NCI-H345 treated with DMSO at 0.1 percent for 48 hours (cell line): ENCODE results near the gene SLC26A6.
A peak's percentile ranks its signal among the peaks of the same experiment; 100 is the strongest.

Source experiments
- DNase-seq: peaks from one replicate; lab custom pipeline; 2025; ENCODE audit not compliant: unreplicated experiment; lab: John Stamatoyannopoulos, UW

Gene SLC26A6

DNA sequence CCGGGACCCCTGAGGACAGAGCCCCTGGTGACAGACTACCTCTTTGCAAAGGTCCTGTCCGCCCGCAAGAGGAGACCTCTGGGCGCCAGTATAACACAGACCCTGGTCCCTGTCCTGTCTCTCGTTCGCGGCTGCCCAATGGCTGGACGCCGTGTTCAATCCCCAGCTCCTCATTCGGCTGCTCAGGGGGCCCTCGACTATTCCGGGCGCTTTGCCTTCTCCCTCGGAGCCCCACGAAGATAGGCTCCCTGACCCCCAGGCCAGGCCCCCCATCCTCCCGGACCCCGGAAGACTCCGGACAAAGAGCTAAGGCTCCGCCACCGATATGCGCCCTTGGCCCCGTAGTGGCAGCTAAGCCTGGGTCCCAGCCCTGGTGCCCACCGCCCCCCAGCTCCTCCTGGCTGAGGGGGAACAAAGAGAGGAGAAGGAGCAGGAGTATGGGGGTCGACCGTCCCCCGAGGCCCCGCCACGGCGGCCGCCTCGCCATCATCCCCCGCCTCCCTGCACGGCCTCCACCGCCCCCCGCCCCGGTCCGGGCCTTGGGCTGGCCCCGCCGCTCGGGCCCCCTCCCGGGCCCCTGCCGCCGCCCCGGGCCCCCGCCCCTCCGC lies 27.0 kb upstream of the SLC26A6 start:
- DNase-seq, result no peak

DNA sequence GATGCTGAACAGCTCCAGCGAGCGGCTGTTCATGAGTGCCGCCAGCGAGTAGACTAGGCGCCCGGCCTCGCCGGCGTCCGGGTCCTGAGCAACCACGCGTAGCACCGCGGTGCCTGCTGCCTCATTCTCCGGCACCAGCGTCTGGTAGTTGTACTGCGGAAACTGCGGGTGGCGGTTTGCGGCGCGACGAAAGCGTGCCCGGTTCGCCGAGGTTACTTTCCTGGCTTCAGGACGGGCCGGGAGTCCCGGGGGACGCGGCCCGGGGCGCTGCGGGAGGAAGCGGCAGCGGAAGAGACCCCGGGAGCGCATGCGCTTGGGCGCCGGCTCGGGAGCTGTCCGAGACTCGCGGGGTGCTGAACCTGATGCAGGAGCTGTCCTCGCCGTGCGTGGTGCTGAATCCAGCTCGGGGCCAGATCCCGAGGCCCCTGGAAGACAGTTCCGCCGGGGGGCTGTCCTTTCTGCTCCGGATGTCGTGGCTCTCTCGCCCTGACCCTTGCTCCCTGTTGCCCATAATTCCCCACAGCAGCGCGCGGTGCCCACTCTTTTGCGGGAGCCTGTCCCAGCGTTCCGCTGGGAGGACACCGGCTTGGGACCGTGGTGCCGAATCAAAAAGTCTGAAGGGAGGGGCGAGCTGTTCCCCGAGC lies 26.4 kb upstream of the SLC26A6 start:
- no peak for DNase-seq

DNA sequence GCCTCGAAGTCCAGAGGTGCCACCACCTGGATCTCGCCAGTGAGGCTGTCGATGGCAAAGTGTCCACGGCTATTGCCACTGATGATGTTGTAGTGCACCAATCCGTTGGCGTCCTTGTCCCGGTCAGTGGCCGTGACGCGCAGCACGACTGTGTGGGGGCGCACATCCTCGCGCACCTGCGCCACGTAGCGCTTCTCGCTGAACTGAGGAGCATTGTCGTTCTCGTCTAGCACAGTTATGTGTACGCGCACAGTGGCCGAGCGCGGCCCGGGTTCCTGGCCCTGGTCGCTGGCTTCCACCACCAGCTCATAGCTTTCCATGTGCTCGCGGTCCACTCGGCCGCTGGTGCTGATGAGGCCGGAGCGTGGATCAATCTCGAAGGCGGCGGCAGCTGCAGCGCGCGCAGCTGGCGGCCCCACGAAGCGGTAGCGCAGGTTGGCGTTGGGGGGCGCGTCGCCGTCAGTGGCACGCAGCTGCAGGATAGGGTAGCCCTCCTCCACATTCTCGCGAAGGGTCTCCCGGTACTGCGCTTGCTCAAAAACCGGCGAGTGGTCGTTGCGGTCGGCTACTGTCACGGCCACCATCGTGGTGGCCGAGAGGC lies 25.6 kb upstream of the SLC26A6 start:
- DNase-seq, result no peak

DNA sequence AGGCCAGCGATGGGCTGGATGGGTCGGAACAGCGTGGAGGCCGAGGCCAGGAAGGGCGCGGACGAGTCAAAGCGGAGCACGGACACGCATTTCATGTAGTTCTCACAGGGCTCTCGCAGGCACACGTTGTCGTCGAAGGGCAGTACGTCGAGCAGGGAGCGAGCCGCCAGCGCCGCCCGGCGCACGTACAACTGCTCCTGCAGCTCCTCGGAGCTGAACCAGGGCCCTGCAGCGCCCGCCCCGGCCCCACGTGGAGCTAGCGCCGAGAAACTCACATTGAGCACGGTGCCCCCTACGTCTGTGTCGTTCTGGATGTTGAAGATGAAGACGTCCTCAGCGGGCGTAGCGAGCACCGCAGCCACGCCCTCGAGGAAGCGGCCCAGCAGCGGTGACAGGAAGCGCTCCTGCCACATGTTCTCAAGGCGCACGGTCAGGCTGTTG lies 21.6 kb upstream of the SLC26A6 start:
- no peak for DNase-seq

DNA sequence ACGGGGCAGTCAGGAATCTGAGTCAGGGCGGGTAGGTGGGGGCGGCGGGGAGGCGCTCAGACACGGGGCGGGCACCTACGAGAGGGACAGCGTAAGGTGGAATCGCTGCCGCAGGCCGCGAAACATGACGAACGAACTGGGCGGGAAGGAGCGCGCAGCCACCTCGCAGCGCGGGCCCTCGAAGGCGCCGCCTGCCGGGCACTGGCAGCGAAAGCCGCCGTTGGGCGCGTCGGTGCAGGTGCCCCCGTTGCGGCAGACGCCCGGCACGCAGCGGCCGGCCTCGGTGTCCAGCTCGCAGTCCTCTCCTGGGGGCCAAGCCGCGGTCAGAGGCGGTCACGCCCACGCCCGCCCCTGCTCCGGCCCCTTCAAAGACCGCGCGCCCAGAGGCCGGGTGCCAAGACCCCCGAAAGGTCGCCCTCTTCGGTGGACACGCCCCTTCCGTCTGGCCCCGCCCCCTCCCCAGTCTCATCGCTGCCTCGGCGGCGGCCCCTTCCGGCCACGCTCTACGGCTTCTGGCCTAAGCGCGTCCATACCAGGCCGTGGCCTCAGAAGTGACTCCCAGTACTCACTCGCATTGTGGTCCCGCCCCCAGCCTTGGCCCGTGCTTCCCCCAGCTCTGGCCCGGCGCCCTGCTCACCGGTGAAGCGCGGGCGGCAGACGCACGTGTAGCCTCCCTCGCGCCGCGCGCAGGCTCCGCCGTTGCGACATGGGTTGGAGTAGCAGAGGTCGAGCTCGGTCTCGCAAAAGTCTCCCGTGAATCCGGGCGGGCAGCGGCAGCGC lies 21.0 kb upstream of the SLC26A6 start:
- DNase-seq, result no peak

DNA sequence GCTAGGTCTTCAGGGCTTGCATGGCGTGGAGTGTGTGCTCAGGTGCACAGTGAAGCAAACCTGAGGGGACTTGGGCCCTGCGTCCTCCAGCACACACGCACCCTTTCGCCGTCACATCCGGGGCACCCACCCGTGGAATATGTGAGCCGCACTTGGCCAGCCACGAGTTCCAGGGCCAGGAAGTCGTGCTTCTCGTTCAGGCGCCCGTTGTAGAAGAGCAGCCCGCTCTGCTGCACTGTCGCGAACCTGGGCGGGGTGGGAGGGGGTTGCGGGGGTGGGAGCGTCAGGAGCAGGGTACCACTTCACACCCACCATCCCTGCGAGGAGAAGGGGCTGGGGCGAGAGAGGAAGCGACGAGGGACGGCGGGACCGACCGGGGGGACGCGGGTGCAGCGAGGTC lies 20.3 kb upstream of the SLC26A6 start:
- DNase-seq, result no peak

DNA sequence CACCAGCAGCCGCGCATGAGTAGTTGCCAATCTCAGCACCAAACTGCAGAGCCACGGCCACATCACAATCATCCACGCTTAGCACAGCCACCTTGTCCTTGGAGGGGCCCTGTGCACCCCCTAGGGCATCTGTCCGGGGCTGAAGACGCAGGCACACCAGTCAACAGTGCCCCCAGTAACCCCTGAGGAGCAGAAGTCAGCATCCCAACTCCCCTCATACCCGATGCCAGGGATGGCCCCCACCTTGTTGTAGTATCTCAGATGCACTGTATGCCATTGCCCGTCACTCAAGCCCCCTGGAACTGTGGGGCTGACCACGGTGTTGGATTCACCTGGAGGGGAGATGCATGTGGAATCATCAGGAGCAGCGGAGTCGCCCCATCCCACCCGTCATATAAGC lies 19.8 kb upstream of the SLC26A6 start:
- no peak for DNase-seq

DNA sequence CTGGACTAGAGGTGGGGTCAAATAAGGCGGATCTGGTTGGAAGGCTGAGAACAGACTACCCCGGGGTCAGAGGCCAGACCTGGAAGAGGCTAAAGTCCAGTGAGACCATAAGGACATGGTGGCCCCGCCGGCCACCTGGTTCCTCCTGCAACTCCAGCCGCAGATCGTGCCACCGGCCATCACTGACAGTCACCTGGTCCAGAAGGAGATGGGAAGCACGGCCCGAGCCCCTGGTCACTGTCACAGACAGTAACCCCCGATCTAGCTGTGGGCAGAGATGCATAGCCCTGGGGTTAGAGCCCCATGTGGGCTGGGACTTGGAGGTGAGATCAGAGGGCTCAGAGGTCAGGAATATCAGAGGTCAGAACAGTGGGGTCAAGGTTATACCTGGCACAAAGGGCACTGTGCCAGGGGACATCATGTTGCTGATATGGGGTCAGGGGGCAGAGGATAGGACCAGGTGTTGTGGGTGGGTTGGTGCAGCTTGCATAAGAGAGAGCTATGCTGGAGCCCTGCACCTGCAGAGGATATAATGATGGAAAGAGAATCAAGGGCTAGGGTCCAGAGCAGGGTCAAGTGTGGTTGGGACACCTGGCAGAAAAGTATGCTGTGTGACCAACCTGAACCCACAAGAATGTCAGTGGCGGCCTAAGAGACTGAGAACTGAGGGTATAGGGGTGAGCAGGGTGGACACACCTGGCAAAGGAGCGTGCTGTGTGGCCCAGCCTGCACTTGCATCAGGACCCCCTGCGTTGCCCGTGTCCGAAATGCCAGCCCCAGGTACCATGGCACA lies 17.9 kb upstream of the SLC26A6 start:
- DNase-seq, result no peak

DNA sequence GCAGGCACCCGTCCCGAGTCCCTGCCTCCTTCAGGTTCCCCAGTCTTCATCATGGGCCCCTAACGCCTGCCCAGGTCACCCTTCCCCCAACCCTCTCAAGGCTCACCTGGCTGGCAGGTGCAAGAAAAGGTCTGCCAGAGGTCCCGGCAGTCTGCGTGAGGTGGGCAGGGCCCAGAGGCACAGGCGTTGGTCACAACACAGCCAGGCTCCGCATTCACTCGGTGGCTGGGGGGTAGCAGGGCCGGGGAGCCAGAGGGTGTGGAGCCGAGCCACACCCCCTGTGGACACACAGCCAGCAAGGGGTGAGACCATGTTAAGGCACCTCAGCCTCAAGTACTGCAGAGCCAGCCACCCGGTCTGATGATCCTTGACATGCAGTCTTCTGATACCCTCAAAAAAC lies 16.5 kb upstream of the SLC26A6 start:
- DNase-seq, result no peak

DNA sequence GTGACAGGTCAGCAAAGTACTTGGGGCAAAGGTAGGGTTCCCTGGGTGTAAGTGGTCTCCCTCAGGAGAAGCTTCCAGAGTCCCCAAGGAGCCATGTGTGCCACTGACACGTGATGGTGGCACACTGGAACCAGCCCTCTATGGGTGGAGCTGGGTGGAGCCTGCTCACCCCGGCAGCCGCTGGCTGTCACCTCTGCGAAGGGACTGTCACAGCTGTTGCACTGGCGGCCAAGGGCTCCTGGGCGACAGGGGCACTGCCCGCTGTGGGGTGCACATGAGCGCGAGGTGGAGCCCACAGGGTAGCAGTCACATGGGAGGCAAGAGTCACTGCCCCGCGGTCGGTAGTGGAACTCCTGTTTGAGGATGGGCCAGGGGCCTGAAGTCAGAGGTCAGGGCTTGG lies 15.5 kb upstream of the SLC26A6 start:
- DNase-seq, result no peak

DNA sequence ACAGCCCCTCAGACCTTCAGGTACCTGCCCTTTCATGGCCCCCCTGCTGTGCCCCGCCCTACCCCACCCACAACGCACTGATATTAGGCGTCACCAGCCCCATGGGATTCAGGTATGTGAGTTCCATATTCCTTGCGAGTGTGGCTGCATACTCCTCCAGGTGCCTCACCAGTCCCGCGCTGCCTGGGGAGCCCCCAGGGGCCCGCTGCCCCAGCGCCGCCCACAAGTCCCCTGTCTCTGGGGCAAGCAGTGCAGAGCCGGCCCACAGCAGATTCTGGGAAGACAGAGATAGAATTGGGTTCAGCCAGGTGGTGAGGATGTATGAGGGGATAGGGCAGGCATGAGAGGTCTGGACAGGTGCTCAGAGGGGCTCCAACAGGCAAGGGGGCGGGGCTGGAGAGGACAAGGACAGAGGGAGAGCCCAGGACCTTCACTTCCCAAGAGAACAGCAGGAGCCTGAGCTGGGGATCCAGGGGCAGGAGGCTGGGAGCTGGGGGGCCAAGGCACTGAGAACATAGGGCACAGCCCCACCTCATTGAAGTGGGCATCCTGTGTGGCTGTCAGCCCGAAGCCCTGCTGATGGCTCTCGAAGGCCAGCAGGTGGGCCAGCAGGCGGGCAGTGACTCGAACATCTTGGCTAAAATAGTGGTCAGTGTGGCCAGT lies 13.1 kb upstream of the SLC26A6 start:
- DNase-seq, result no peak

DNA sequence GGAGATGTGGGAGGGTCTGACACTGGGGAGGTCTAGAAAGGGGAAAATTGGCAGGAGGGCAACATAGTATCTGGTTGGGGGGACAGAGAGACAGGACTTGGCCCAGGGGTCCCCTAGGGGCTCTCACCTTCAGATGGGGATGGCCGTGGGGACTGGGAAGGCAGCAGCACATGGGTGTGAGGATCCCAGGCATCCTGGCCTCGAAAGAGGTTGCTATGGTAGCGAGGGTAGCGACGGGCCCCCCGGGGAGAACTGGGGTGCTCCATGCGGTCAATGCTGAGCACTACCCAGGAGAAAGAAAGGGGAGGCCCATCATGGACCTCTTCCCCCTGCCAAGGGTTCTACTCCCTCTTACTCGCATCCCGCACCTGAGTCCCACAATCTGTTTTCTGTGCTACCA lies 12.5 kb upstream of the SLC26A6 start:
- DNase-seq, result no peak

DNA sequence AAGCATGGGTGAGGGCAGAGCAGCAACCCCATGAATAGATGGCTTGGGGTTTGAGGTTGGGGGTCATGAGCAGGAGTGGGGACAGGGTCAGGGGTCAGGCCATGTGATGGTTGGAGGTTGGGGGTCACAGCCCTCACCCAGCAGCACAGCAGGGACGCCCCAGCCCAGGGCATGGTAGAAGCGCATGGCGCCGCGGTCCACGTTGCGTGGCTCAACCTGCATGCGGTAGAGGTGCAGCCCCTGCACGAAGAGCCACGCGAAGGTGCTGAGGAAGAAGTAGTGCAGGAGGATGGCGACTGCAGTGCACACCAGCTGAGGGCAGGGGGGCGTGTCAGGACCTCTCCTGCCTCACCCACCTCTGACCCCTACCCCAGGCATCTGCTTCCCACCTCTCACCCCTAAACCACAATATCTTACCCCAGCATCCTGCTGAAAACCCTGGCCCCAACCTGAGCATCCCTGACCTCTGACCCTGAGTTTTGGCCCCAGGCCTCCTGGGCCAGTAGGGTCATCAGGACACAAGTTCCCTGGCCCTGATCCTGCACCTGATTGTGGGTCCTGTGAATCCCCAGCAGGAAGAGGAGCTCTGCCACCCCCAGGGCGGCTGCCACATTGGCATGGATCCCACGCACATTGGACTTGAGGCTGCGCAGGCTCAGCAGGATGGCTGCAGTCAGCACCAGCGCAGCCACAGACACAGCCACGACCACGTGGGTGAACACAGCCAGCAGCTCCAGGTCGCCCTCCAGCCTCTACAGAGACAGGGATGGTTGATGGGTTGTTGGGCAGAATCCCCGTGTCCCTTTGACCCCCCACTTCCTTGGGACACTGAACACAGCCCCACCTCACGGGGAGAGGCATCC lies 9.9 kb upstream of the SLC26A6 start:
- DNase-seq, result no peak

DNA sequence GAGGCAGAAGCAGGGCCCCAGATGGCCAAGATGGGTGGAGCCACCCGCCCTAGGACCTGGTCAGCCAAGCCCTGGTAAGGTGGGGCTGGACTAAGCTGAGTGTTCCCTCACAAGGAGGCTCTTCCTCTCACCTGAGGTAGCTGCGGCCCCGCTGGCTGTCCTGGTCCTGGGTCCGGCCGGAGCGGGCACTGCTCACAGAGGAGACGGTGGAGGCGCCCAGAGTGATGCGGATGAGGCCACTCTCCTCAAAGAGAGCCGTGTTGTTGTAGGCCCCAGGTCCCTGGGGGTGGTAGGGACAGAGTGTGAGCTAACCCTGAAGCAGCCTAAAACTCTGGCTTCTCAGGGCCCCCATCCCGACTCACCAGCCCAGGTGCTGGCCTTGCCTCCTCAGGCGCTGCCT lies 7.3 kb upstream of the SLC26A6 start:
- DNase-seq, result no peak

DNA sequence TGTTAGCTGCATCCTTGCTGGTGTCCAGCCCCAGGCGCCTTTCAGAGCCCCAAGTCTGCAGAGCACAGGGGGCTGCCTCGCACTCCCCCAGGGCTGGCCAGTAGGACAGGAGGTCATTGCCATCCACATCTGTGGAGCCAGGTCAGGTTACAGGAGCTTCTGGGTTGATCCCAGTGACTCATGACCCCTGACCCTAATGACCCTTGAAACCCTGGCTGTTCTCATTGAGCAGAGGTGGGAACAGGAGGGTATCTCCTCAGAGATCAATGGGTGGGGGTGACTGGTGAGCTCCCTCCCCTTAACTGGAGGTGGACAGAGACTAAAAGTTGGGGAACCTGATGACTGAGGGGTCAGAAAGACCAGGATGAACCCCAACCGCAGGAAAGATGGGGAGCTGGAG lies 6.1 kb upstream of the SLC26A6 start:
- DNase-seq, result no peak

DNA sequence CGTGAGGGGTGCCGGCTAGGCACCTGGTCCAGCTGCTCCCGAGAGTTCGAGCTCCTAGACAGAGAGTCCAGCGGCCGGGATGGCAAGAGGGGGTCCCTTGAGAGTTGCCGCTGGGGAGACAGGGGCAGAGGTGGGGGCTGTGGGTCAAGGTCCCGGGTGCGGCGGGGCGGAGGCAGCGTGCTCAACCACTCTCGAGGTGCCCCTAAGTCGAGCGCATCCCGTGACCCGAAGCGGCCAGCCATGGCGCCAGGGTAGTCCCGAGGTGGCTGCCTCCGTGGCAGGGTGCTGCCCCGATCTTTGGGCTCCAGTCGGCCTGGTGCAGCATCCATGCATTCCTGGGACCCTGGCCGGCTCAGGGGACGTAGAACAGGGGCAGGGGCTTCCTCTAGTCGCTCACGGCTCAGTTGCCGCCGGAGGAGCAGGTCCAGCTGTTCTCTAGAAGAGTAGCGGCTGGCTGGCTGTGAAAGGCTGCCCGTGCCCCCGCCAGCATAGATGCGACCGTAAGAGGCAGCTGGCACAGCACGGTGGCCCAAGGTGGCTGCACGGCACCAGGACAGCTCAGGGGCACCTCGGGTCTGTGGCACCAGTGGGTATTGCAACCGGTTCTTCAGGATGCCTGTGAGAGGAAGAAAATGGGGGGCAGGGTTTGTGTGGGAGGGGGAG lies 4.8 kb upstream of the SLC26A6 start:
- no peak for DNase-seq

DNA sequence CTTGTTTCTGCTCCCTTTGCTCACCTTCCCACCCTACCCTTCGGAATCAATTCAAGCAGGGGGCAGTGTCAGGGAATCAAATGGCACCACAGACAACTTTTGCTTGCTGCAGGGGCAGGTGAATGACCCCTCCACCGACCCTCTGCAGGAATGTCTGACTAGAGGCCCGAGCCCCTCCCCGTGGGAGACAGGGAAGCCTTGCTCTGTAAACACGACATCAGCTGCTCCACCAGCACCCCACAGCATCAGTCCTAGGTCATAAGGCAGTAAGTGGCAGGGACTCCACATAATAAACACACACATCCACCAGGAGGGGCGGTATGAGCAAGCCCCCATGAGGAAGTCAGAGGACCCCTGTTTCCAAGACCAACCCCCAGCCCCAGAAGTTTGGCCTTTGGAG lies 2.0 kb upstream of the SLC26A6 start:
- no peak for DNase-seq

DNA sequence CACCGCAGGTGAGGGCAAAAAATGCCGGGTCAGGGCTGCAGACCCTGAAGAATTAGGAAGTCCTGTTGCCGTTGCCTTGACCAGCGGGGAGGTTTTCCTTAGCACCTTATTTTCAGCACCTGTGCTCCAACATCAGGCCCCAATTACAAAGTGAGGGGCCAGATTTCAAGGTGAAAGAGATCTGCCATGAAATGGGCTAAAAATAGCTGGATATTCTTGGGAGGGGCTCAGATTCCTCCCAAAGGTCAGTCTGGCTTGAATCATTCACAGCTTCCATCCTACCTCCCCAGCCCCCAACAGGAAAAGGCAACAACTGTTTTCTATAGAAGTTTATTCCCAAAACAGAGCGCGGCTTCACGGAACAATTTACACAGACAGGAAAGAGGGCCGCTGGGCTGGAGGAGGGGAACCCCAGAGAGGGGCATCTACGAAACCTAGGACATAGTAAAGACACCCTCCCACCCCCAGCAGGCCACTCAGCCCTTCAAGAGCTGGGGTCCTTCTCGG lies 941 bp upstream of the SLC26A6 start:
- no peak for DNase-seq

DNA sequence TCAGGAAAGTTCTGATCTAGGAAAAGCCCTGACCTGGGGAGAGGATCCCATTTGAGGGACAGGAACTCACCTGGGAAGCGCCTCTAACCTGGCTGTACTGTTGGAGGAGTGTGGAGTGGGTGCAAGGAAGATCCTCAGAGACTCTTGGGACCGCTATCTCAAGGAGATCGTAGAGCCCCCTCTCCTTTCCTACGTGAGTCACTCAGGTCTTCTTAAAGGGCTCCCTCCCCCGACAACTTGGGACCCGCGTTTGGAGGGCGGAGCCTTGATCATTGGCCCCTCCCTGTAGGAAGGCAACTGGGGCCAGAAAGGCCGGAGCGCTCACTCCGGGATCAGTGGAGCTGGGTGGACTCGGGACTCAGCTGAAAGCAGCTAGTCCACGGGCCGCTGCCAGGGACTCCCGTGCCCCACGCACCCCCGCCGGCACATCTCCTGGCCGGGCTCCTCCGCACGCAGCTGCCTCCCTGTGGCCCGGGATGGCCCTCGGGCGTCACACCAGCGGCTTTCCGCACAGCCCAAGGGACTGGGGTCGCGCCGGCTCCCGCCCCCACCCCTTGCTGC lies 520 bp downstream of the SLC26A6 start:
- peak; percentile 3 for DNase-seq
